HL-60/S4 (cell line): Measurements from ENCODE around the gene FTO.

Experiments used
- in situ Hi-C: fragments of 300-500 bp; cut with MboI; formaldehyde crosslinking; loops from 2 replicates; pipeline ENCODE4 v1.14.3; 2022; ENCODE audit warnings: low sequenced_read_pairs

The FTO gene

GRCh38 chr16:54191592-54191991, 487.6 kb downstream of the FTO start:
- in situ Hi-C loops: no loop called here

GRCh38 chr16:54193013-54193664, 489.2 kb downstream of the FTO start:
- in situ Hi-C loops: no loop called here

- in situ Hi-C loops: no loop called here
These were observed 489.8 kb downstream of the FTO start for GRCh38 chr16:54193665-54194333.

GRCh38 chr16:54194334-54194743, 490.4 kb downstream of the FTO start:
- in situ Hi-C loops: no loop called here

GRCh38 chr16:54197758-54198157, 493.8 kb downstream of the FTO start:
- in situ Hi-C loops: no loop called here

GRCh38 chr16:54199487-54200160, 495.7 kb downstream of the FTO start:
- in situ Hi-C loops: no loop called here

- in situ Hi-C loops: no loop called here
These were observed 496.2 kb downstream of the FTO start for GRCh38 chr16:54200161-54200534.

- in situ Hi-C loops: no loop called here
These were observed 496.8 kb downstream of the FTO start for GRCh38 chr16:54200720-54201119.

GRCh38 chr16:54201200-54201599, 497.2 kb downstream of the FTO start:
- in situ Hi-C loops: no loop called here
